Renal cortex interstitium (tissue), 11 donors: ENCODE measurements around the gene PURA. TPM values are rescaled to one million over a fixed set of nuclear protein-coding genes. Genes with fewer than 3 reads are reported as not detected.

ENCODE experiments used
- DNase-seq, 11 donors: peaks; one replicate each; pipeline ENCODE4 v3.0.0-alpha.2; 2013; ENCODE audit warnings: low read depth in 9 of 11, low spot score in 4 of 11; ENCODE audit errors: extremely low read depth in 1 of 11
- polyA plus RNA-seq, 3 donors: library from polyadenylated mRNA; unstranded; fragments of 120-200 nt; gene quantifications; one replicate each; pipeline ENCODE4 v1.2.1, GENCODE V29; 2013; ENCODE audit not compliant: insufficient read length in 3 of 3

The PURA gene
- polyA plus RNA-seq, 3 donors: 11.8 to 15.6 (median 11.9) TPM

DNA sequence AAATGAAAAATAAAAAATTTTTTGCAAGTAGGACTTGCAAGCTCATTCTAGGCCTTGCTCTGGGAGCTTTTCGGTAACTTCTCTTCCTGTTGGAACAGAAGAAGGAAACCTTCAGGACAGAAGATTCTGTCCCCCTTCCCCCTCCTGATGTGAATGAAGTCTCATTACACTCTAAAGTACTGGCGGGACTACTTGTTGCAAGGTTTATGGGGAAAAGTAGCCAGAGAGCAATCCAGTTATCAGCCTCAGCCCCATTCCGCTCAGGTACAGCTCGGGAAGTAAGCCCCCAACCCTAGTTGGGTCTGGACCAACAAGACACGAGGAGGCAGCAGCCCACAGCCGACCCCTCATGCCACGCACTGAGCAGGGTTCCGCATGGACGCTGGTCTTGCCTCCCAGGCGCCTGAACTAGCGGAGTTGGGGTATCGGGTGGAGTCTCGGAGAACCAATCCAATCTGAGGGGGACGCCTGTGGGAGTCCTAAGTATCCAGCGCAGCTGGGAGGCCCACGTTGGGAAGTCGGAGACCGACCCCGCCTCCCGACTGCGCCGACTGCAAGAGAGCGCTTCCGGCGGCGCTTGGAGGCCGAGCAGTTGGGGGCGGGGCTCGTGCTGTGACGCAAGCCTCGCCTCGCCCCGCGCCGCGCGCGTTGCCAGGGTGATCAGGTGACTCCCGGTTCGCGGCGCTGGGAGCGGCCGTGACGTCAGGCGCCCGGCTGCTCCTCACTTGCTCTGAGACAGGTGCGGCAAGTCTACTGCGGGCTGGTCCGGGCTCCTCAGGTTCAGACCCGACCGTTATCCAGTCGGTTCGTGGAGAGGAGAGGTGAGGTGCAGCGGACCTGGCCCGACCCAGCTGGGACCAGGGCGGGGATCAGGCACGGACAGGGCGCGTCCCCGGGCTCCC lies 60.8 kb downstream of the PURA start, which contains the start of gene CYSTM1:
TSS of gene CYSTM1 (plus strand) at position 724 of the 902 bp plus-strand sequence. CDS start 19,278 bp downstream, outside the sequence.
- peak; percentile 91 to 97 (median 95) for DNase-seq

Other genes starting within 250 kb of the PURA start
- 1 to 10 TPM; 1.3 to 1.9 (median 1.7) TPM for gene NRG2, start 70.8 kb upstream of the PURA start, polyA plus RNA-seq
- gene IGIP, start 11.8 kb downstream of the PURA start, polyA plus RNA-seq: 1 to 10 TPM; 5.9 to 8.4 (median 6.8) TPM
- 10 to 100 TPM; 51.3 to 89.7 (median 63.8) TPM for gene CYSTM1, start 61.1 kb downstream of the PURA start, polyA plus RNA-seq
- 100 to 1,000 TPM in 2 of 3 donors, 10 to 100 TPM in 1; 86.6 to 116 (median 114) TPM for gene PFDN1, start 189.0 kb downstream of the PURA start, polyA plus RNA-seq
- 10 to 100 TPM in 2 of 3 donors, 1 to 10 TPM in 1; 9.9 to 13.3 (median 12.6) TPM for gene HBEGF, start 232.5 kb downstream of the PURA start, polyA plus RNA-seq
- 10 to 100 TPM; 11.7 to 43.4 (median 13.6) TPM for gene SLC4A9, start 246.1 kb downstream of the PURA start, polyA plus RNA-seq